Hepatic stellate cell (primary cell): ENCODE results near the gene LHX3.

Source experiments
- DNase-seq: peaks from one replicate; pipeline ENCODE4 v3.0.0; 2011; ENCODE audit warnings: low spot score

Gene LHX3

GRCh38 chr9:136204838-136205706 lies at the start of gene LHX3:
LHX3 (minus strand) TSS chr9:136205128; CDS start chr9:136205012, 116 bp downstream.
- peak; percentile 63 for DNase-seq

DNA sequence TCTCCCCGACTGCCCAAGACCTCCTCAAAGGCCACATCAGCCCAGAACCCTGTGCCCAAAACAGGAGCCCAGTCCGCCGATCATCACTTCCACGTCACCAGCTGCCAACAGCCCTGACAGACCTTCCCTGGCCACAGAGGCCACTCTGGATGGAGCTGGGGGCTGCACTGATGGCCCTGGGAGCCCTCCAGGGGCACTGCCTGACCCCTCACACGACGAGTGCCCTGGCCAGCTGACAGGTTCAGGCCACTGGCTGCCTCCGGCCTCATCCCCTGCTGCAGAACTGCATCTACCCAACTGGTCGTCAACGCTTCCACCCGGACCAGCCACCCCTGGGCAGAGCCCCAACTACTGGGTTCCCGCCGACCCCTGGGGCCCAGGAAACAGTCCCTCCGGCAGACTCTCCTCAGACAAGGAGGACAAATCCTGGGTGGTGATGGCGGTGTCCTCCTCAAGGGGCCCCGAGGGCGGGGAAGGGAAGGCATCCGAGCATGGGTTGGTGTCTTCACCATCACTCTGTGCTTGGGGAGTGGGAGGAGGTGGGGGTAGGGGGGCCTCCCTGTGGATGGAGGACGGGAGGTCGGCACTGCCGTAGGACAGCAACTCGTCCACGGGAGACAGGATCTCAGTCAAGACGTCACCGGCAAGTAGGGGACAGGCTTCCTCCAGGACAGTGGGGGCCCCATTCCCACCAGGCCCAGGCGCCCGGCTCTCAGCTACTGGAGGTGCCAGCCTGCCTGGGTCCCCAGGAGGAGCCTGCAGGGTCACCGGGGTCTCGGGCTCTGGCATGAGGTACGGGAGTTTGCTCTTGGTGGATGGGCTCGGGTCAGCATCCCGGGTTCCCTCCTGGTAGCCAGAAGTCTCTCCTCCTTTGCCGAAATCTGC lies 48.6 kb upstream of the LHX3 start:
- DNase-seq = no peak

GRCh38 chr9:136252846-136253245 lies 47.9 kb upstream of the LHX3 start:
- DNase-seq = no peak

DNA sequence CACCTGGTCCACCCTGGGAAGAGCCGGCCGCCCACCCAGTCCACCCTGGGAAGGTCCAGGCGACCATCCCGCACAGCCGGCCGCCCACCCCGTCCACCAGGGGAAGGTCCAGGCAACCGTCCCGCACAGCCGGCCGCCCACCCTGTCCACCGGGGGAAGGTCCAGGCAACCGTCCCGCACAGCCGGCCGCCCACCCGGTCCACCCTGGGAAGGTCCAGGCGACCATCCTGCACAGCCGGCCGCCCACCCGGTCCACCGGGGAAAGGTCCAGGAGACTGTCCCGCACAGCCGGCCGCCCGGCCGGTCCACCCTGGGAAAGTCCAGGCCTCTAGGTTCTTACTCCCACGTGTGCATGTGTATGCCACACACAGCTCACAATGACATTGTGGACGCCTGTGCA lies 47.4 kb upstream of the LHX3 start:
- no peak for DNase-seq

DNA sequence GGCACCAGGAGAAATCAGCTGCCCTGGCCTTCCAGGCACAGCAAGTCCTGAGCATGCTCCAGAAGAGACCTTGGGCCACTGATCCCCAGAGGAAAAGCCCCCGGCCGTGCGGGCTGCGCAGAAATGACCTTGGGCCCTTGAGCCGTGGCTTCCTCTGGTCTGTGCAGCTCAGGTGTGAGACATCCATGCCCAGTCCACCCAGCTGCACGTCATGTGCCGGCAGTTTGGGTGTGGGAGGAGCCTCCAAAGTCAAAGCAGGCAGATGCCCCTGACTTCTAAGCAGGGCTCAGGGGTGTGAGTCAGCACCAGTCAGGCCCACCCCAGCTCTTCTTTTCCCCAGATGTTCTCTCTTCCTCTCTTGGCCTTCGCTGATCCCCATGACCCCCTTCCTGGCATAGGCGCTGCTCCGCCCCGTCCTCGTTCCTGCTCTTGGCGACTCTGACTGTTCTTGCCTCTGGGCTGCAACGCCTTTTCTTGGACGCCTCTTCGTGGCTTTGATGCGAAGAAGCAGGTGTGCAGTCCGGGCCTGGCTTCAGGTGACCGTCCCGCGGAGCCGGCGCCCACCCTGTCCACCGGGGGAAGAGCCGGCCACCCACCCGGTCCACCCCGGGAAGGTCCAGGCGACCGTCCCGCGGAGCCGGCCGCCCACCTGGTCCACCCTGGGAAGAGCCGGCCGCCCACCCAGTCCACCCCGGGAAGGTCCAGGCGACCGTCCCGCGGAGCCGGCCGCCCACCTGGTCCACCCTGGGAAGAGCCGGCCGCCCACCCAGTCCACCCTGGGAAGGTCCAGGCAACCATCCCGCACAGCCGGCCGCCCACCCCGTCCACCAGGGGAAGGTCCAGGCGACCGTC lies 46.6 kb upstream of the LHX3 start:
- DNase-seq = no peak

DNA sequence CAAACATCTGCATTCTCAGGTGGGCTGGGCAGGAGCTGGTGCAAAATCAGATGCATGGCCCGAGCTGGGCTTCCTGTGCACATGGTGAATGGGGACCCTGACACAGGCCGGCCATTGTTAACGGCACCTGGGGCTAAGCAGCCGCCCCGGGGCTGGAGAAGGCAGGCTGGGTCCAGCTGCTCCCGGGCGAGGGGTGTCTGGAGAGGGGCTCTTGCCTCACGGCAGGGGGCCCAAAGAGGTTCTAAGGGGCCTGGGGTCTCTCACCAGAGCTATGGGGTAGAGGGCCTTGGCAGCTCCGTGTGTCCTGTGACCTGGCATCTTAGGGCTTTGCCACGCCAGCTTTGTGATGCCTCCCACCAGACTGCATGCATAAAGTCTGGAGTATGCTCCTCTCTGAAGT lies 45.7 kb upstream of the LHX3 start:
- no peak for DNase-seq

- DNase-seq = no peak
These were observed 45.1 kb upstream of the LHX3 start for GRCh38 chr9:136249877-136250559.

DNA sequence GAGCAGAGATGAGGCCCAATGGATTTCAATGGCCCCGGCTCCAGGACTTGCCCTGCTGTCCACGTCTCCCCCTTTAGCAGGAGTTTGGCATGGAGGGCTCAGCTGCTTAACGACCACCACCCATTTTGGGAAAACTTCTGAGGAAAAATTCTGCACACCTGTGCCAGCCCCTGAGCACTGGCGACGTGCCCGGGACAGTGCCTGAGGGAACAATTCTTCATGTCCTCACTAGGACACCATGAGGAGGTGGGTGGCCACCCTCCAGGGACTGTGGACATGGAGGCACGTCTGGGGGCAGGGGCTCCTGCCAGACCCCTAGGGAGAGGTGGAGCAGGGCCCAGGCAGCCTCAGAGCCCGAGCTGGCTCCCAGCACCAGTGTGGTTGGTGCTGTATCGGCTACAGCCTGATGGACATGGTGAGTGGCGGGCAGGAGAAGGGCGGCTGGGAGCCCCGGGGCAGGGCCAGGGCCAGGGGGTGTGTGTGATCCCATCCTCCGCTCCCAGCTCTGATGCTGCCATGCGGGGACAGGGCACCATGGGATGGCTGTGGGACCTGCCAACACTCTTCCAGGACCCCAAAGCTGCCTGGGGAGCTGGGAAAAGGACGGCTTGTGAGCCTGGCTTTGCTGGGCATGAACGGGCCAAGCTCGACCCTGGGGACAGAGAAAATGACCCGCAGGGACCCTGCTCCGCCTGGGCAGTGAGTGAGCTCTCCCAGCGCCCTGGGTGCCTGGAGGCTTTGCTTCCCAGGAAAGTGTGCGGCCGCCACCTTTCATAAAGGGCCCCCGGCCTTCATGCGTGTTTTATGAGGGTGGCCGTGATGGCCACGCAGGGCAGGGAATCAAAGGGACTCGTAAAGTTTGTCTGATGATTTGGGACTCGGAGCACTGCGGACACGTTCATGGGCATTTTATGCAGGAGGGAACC lies 44.3 kb upstream of the LHX3 start:
- no peak for DNase-seq

DNA sequence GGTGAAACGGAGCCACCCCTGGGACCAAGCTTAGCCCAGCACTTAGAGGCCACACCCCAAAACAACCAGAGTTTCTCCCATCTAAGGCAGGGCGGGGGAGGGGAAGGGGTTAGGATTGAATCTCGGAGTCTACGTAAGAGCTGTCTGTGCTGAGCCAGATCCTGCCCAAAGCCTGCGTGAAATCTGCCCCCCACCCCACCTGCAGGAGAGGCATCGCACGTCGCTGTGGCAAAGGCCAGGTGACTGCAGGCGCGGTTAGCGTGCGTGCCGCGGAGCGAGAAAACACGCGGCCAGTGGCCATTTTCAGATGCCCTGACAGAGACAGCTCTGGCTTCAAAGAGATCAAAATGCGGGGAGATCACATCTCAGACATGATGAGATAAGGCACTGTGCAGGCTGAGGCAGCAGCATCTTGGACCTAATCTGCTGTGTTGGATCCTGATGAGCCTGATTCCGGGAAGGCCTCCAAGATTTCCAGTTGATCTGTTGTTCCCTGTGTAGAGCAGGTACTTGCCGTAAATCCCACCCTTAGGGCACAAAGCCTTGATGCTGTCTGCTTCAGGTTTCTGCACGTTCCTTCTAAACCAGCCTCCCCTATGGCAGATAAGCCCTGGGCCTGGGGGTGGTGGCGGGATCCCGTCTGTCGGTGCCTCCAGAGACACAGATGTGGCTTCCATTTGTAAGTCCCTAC lies 43.2 kb upstream of the LHX3 start:
- DNase-seq = no peak

DNA sequence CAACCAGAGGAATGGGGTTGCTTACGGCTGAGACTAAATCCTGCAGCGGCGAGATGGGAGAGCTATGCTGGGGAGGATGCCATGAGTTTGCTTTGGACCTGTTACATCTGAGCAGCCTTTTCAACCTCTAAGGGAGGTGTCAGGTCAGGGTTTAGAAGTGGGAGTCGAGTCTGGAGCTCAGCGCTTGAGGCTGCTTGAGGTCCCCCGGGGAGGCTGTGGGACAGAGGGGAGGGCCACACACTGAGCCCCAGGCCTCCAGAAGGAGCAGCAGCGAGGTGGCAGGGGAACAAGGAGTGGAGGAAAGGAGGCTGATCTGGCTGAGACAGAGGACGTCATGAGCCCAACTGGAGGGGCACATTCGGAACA lies 42.6 kb upstream of the LHX3 start:
- no peak for DNase-seq

GRCh38 chr9:136246849-136247550 lies 42.1 kb upstream of the LHX3 start:
- DNase-seq = no peak

DNA sequence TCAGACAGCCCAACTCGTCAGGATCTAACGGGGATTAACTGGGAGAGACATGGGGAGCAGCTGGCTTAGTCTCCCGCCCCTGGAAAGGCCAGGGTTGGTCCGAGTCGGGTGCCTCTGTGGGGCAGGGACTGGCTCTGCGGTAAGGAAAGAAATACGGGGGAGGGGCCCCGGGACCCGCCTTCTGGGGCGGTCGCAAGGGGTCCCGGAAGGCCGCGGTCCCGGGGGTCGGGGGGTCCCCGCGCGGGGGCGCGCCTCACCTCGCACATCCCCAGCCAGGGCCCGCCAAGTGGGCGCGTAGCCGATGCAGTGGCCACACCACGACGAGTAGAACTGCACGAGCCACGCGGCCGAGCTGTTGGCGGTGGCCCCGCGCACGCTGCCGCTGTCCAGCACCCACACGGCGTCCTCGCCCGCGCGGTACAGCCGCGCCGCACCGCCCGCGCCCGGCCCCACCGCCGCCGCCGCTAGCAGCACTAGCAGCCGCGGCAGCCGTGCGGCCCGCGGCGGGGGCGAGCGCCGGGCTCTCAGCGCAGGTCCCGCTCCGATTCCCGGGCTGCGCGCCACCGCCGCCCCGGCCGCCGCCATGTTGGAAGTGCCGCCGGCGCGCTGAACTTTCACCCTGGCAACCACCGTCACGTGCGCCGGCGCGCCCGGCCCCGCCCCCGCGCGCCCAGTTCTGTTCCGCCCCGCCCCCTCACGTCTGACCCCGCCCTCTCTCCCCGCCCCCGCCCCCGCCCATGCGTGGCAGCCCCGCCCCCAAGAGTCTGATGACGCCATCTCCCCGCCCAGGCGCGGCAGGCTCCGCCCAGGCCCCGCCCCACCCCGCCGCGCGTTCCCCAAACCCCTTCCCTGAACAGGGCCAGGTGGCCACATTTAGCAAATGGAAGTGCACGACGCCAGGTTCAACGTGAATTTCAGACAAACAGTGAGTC lies 40.6 kb upstream of the LHX3 start, which contains the start of gene QSOX2:
Gene QSOX2, minus strand, starts transcription at position 594 of the 932 bp plus-strand sequence. Its CDS starts 9 bp downstream, at position 585.
- DNase-seq = peak; percentile 88

DNA sequence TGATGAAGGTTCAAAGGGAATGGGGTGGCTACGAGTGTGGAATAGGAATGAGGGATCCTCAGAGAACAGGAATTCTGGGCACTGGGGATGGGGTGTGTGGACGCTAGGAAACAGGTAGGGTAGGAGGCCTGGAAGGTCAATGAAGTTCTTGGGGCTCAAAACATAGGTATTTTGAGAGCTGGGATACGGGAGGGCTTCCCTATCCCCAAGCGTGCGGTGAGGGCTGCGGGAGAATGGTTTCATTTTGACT lies 40.0 kb upstream of the LHX3 start:
- no peak for DNase-seq

DNA sequence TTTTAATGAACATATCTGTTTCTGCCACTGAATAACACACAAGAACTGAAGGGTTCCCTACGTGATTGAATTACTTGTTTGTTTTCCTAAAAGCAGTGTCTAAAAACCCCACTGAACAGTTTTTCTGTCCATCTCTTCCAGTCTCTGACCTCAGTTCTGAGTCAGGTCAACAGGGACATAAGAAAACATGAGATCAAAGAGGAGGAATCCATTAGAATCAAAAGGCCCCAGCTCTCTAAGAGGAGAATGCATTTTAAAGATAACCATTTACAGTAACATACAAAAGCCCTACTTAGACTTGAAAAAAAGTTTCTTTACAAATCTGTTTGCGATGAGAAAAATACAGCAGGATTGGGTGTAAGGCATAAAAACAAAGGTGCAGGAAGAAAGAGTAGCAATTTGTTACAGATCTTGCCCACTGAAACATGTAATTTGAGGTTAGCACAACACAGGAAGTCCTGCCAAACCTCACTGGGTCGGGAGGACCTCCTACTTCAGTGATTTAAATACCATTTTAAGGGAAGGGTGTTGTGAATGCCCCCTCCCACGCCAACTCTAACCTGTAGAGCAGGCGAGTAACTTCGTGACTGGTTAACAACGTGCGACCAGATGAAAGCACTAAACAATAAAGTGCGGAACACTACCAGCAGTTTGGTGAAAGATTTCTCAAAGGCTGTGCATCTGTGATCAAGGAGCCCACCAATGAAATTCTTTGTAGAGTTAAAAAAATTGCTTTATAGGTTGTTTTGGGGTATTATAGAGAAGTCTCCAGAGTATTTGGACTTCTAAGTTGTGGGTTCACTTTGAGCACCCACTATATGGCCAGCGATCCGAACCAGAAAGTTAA lies 39.4 kb upstream of the LHX3 start:
- DNase-seq = no peak

DNA sequence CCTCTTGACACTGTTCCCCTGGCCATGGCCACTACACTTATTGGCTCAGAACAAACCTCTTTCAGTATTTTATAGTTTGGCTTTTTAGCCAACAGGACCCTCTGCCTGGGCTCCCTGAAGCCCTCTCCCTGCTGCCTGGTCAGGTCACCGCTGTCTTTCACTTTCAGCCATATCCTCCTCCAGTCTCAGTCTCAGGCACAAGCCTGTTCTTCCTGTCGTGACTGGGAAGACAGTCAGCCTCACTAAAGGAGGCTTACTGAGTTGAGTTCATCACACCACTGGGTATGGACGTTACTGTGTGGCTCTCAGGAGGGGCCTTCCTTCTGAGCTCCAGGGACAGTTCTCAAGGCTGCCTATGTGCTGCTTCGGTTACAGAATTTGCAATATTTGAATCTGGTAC lies 38.7 kb upstream of the LHX3 start:
- DNase-seq = no peak

GRCh38 chr9:136242918-136243525 lies 38.1 kb upstream of the LHX3 start:
- DNase-seq = no peak

DNA sequence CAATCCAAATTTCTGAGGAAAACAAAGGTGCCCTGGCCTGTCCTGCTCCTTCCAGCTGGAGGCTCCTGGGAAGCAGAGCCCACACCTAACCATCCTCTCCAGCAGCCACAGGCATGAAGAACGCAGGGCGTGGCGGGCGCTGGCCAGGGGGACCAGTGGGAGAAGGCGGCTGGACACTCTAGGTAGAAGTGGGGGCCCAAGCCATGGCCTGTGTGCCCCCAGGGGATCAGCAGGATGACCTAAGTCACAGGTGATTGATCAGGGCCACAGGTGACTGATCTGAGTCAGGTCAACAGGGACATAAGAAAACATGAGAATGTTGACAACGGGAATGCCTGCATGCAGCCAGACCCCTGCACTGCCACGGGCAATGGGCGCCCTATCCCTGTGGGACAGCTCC lies 37.3 kb upstream of the LHX3 start:
- DNase-seq = no peak
